GM18517 (cell line): ENCODE data around the gene NLK.
"Not testable (repeated sequence)": the region's sequence is repeated elsewhere in the genome, so short reads cannot be mapped to it uniquely, and the experiment has no call there.

Source experiments
- ATAC-seq: cut with Tn5 transposase; IDR thresholded peaks from one replicate; pipeline ENCODE4 v1.9.1; 2021; ENCODE audit warnings: mild to moderate bottlenecking, moderate library complexity; ENCODE audit not compliant: unreplicated experiment

Gene NLK

GRCh38 chr17:28042657-28042720 is at the start of gene NLK:
NLK (plus strand) TSS chr17:28042677; CDS start chr17:28042874, 197 bp downstream.
- ATAC-seq = no peak

DNA sequence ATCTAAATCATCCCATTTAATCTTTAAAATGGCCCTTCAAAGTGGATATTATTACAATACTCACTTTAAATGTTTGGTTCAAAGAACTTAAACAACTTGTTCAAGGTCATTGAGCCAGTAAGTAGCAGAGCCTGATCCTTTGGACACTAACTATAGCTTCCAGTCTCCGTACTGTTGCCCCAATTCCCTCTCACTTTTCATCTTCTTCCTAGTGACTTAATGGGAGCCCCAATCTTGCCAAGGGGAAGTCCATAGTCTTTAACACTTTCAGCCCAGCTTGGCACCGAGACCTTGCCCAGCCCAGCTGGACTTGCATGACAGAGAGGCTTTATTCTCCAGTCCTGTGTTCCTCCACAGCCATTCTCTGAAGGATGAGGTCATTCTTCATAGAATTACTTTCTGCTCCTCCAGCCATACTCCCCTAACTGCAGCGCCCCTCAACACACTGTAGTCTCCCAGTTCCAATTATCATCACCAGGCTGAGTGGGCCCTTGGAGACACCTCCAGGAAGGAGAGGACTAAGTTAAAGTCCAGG is 49.2 kb upstream of the NLK start:
- no peak for ATAC-seq

GRCh38 chr17:27993723-27994310 is 48.7 kb upstream of the NLK start:
- ATAC-seq = no peak

GRCh38 chr17:27994586-27994985 is 47.9 kb upstream of the NLK start:
- no peak for ATAC-seq

DNA sequence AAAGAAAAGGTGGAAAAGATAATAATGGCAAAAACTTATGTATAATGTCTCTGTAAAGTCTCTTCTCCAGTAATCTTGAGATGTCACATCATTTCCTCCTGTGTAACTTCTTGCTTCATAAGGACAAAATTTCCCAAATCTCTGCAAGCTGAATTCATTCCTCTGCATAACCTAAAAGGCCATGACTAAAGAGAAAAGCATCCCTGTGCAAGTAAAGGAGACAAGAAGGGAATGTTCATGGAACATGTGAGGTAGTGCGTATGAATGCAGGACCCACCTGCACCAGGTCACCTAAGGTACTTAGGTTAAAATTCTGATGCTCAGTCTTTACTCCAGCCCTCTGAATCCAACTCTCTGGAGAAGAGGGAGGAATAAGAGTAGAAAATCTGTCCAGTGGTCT is 46.9 kb upstream of the NLK start:
- ATAC-seq = no peak

GRCh38 chr17:27996202-27997043 is 46.1 kb upstream of the NLK start:
- ATAC-seq = no peak

DNA sequence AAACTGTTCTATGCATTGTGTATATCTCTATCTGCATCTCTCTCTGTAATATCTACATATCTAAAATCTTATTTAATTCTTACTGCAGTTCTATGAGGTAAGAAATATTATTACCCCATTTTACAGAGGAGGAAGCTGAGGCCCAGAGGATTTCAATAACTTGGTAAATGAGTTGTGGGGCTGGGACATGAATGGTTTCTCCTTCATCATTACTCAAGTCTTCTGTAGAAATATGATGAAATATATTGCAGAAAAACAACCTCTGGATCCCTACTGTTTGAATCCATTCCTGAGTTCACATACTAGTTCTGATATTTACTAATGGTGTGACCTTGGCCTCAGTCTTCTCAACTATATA is 45.5 kb upstream of the NLK start:
- no peak for ATAC-seq

- no peak for ATAC-seq
Observed at GRCh38 chr17:27997522-27997921, 45.0 kb upstream of the NLK start.

- ATAC-seq = no peak
Observed at GRCh38 chr17:28001149-28001548, 41.3 kb upstream of the NLK start.

DNA sequence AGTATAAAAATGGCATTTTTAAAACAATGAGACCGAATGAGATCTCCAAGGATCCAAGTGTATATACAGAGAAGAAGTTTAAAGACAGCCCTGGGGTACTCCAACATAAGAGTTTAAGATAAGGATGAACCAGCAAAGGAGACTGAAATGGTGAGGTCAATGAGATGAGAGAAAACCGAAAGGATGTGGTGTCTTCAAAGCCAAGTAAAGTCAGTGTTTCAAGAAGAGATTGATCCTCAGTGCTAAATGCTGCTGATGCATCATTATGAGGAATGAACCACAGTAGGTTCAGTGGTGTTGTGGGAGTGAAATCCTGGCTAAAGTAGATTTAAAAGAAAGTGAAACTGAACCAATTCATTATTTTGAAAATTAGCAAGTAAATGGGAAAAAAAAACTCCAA is 38.1 kb upstream of the NLK start:
- ATAC-seq = no peak

DNA sequence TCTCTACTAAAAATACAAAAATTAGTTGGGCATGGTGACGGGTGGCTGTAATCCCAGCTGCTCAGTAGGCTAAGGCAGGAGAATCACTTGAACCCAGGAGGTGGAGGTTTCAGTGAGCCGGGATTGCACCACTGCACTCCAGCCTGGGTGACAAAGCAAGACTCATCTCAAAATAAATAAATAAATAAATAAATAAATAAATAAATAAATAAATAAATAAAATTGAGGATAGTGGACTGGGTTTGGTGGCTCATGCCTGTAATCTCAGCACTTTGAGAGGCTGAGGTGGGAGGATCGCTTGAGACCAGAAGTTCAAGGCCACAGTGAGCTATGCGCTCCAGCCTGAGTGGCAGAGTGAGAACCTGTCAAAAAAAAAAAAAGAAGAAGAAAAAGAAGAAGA is 34.6 kb upstream of the NLK start:
- ATAC-seq = not testable (repeated sequence)

DNA sequence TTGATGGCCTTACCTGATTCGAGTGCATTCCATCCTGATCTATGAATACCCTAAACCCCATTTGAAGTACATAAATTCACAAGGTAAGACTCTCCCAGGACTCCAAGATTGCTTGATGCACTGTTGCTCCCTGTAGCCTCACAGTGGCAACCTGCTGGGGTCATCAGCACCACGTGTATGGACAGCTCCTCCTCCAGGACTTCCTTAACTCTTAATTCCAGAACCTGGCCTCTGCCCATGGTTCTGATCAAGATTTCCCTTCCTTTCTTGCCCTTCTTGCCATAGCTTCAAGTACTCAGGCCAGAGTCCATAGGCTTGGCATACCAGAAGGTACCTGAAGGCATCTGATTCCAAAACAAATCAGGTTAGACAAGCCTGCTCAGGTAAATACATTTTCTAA is 34.0 kb upstream of the NLK start:
- no peak for ATAC-seq

DNA sequence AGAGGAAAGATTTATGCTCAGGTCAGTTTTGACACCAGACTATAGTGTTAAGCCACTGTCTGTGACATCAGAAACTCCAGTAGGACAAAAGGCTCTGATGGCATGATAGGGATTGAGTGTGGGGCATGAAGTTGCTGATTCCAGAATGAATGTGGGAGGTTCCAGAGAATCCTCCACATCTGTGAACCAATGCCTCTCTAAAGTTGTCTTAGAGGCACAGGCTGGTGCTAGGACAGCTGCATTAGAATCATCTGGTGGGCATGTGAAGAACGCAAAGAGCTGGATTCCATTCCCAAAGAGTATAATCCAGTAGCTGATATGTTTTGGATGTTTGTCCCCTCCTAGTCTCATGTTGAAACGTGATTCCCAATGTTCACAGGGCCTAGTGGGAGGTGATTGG is 32.1 kb upstream of the NLK start:
- ATAC-seq = no peak

GRCh38 chr17:28018439-28019070 is 23.9 kb upstream of the NLK start:
- no peak for ATAC-seq

DNA sequence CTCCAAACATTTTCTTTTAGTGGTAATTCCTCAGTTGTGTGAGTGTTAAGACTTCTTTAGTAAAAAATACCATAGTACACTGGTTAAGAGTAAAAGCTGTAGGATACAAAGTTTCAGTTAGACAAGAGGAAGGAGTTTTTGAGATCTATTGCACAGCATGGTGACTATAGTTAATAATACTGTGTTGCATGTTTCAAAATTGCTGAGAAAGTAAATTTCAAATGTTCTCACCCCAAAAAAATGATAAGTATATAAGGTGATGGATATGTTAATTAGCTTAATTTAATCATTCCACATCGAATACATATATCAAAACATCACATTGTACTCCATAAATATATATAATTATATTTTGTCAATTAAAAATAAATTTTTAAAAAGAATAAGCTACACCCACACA is 22.0 kb upstream of the NLK start:
- ATAC-seq = no peak

GRCh38 chr17:28029044-28029443 is 13.4 kb upstream of the NLK start:
- ATAC-seq = no peak

DNA sequence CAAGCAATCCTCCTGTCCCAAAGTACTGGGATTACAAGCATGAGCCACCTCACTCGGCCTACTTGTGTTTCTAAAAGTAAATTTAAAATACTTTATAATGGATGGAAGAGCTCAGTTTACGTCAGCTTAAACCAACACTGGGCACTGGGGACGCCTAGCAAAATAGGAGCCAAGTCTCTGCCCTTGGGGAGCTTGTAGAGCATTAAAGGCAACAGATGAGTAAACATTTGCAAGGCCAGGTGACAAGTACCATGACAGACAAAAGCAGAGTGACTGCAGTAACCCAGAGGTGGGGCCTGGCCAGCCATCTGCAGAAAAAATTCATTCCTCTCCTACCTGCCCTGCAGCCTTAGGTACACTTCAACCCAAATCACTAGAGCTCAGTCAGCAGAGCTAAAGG is 12.1 kb upstream of the NLK start:
- ATAC-seq = no peak

DNA sequence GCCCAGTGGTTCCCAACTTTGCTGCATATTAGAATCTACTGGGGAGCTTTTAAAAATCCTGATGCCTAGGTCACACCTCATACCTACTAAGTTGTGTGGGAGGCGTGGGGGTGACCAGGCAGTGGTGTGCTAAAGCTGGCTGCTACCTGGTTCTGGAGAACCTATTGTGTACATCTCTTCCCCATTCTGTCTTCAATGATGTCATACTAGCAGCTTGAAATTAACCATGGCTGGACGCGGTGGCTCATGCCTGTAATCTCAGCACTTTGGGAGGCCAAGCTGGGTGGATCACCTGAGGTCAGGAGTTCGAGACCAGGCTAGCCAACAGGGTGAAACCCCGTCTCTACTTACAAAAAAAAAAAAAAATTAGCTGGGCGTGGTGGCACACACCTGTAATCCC is 11.3 kb upstream of the NLK start:
- ATAC-seq = no peak

- no peak for ATAC-seq
Observed at GRCh38 chr17:28033972-28034714, 8.3 kb upstream of the NLK start.

DNA sequence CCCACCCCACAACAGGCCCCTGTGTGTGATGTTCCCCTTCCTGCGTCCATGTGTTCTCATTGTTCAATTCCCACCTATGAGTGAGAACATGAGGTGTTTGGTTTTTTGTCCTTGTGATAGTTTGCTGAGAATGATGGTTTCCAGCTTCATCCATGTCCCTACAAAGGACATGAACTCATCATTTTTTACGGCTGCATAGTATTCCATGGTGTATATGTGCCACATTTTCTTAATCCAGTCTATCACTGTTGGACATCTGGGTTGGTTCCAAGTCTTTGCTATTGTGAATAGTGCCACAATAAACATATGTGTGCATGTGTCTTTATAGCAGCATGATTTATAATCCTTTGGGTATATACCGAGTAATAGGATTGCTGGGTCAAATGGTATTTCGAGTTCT is 7.0 kb upstream of the NLK start:
- not testable (repeated sequence) for ATAC-seq

DNA sequence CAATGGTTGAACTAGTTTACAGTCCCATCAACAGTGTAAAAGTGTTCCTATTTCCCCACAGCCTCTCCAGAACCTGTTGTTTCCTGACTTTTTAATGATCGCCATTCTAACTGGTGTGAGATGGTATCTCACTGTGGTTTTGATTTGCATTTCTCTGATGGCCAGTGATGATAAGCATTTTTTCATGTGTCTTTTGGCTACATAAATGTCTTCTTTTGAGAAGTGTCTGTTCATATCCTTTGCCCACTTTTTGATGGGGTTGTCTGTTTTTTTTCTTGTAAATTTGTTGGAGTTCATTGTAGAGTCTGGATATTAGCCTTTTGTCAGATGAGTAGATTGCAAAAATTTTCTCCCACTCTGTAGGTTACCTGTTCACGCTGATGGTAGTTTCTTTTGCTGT is 6.6 kb upstream of the NLK start:
- not testable (repeated sequence) for ATAC-seq

DNA sequence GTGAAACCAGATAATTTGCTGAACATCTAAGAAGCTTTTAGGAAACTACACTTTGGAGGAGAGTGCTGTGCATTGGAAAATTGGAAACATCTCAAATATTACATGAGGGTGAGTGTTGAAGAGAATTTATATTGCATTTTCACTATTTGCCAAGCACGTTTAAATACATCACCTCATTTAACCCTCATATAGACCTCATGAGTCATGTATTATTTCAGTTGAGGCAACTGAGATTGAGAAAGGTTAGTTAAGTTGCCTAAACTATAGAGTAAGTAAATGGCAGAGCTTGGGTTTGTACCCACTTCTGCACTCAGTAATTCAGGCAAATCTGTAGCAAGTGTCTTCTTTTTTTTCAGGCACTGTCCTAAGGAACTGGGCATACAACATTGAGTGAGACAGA is 3.7 kb upstream of the NLK start:
- ATAC-seq = no peak
